HepG2 (cell line): ENCODE measurements around the gene COBL. TPM values are rescaled to one million over a fixed set of nuclear protein-coding genes. Genes with fewer than 3 reads are reported as not detected.

Source experiments
- ATAC-seq: fragments of 200-7000 bp; cut with Tn5 transposase; 3 replicates; pipeline ENCODE4 v1.9.1; 2020; ENCODE audit warnings: mild to moderate bottlenecking, moderate library complexity
- BruUV-seq: library from RNA; stranded (reverse); fragments of 400-500 nt; replicated peaks from 2 replicates; lab custom pipeline; 2021; lab: Mats Ljungman, UMichigan
- CTCF ChIA-PET: fragments of 300-600 bp; formaldehyde crosslinking; extraction: SDS; loops from one replicate; lab custom pipeline; 2021; ENCODE audit warnings: low total read pairs, inconsistent platforms, low intra/inter-chr PET ratio; lab: Yijun Ruan, JAX
- POLR2A ChIA-PET: fragments of 350-600 bp; sonication (Branson Sonifier 250); formaldehyde crosslinking; loops from one replicate; lab custom pipeline; 2020; ENCODE audit warnings: antibody characterized with exemption, inconsistent platforms; lab: Yijun Ruan, JAX
- DNase-seq: peaks from one replicate; pipeline ENCODE4 v3.0.0-alpha.2; 2015; ENCODE audit warnings: low spot score
- FAIRE-seq: peaks from 3 replicates; lab custom pipeline; 2011; peaks lifted over from hg19 to GRCh38; lab: Jason Lieb, UNC
- H2AFZ ChIP-seq: one replicate; pipeline ENCODE4 v1.6.1; 2011; ENCODE audit warnings: low read length, inconsistent platforms
- H3K27ac ChIP-seq: fragments of 300-600 bp; 3 replicates; pipeline ENCODE4 v1.8.0; 2011; ENCODE audit warnings: mixed run types, mild to moderate bottlenecking, mixed read lengths, low read length, inconsistent platforms; ENCODE audit not compliant: insufficient read depth; ENCODE audit errors: extremely low read length
- H3K27me3 ChIP-seq, 2 experiments: fragments of 200-600 bp in 1 of 2; 2 replicates in 1 of 2; 3 replicates in 1 of 2; pipeline versions ENCODE4 v1.6.0 to v1.8.0; 2011; ENCODE audit warnings: low read length in 2 of 2, mild to moderate bottlenecking in 2 of 2, moderate library complexity in 2 of 2, inconsistent platforms in 1 of 2; ENCODE audit not compliant: insufficient read depth in 2 of 2, control insufficient read depth in 1 of 2
- H3K36me3 ChIP-seq, 2 experiments: fragments of 200-600 bp in 1 of 2; replicated peaks in 1 of 2; 2 replicates in 1 of 2; 3 replicates in 1 of 2; pipeline versions ENCODE4 v1.5.1 to v1.8.0; 2011; ENCODE audit warnings: low read length in 2 of 2, inconsistent platforms in 1 of 2; ENCODE audit not compliant: insufficient read depth in 2 of 2, control insufficient read depth in 1 of 2
- H3K4me1 ChIP-seq: 2 replicates; pipeline ENCODE4 v1.5.1; 2012; ENCODE audit warnings: low read length, inconsistent platforms; ENCODE audit not compliant: insufficient read depth
- H3K4me2 ChIP-seq: 2 replicates; pipeline ENCODE4 v1.6.0; 2011; ENCODE audit warnings: low read depth, low read length, inconsistent platforms
- H3K4me3 ChIP-seq, 3 experiments: fragments of 200-600 bp in 1 of 3; sonication (generic), shearing (Covaris generic) in 1 of 3; replicated peaks in 1 of 3; 2 replicates each; pipeline ENCODE4 v1.5.1; 2011 to 2016; ENCODE audit warnings: low read length in 3 of 3, inconsistent platforms in 2 of 3, low read depth in 2 of 3, mild to moderate bottlenecking in 2 of 3, control low read depth in 1 of 3, mixed read lengths in 1 of 3; ENCODE audit not compliant: insufficient read depth in 1 of 3
- H3K79me2 ChIP-seq: one replicate; pipeline ENCODE4 v1.6.1; 2011; ENCODE audit warnings: low read length, inconsistent platforms; ENCODE audit not compliant: insufficient read depth
- H3K9ac ChIP-seq: 2 replicates; pipeline ENCODE4 v1.6.0; 2011; ENCODE audit warnings: mild to moderate bottlenecking, low read depth, low read length, inconsistent platforms; ENCODE audit not compliant: insufficient read depth
- H3K9me3 ChIP-seq: 2 replicates; pipeline ENCODE4 v1.5.1; 2012; ENCODE audit warnings: mild to moderate bottlenecking, low read length
- H4K20me1 ChIP-seq: 2 replicates; pipeline ENCODE4 v1.6.0; 2011; ENCODE audit warnings: inconsistent platforms, mild to moderate bottlenecking, low read length, moderate library complexity; ENCODE audit not compliant: insufficient read depth
- GPN1 ChIP-seq: sonication (generic); formaldehyde crosslinking; IDR thresholded peaks from 2 replicates; pipeline ENCODE4 v1.5.1; 2020; ENCODE audit warnings: missing genetic modification reagents, borderline replicate concordance
- KLF13 ChIP-seq: sonication (generic); formaldehyde crosslinking; IDR thresholded peaks from 2 replicates; pipeline ENCODE4 v1.4.0; 2020; ENCODE audit warnings: mild to moderate bottlenecking, missing genetic modification reagents
- MAFG ChIP-seq: sonication (generic); formaldehyde crosslinking; IDR thresholded peaks from 2 replicates; pipeline ENCODE4 v1.5.1; 2020; ENCODE audit warnings: mild to moderate bottlenecking, missing genetic modification reagents
- MXD1 ChIP-seq: sonication (generic); formaldehyde crosslinking; IDR thresholded peaks from 2 replicates; pipeline ENCODE4 v1.4.0; 2020; ENCODE audit warnings: mild to moderate bottlenecking, missing genetic modification reagents
- NCOR1 ChIP-seq: fragments of 200-600 bp; sonication (generic); IDR thresholded peaks from 2 replicates; pipeline ENCODE4 v1.7.0; 2017; ENCODE audit warnings: antibody characterized with exemption, low read length, borderline replicate concordance
- SMAD1 ChIP-seq: sonication (generic); formaldehyde crosslinking; IDR thresholded peaks from 2 replicates; pipeline ENCODE4 v1.4.0; 2020; ENCODE audit warnings: missing genetic modification reagents, low read depth, mild to moderate bottlenecking, borderline replicate concordance
- ZNF329 ChIP-seq: sonication (generic); formaldehyde crosslinking; IDR thresholded peaks from 2 replicates; pipeline ENCODE4 v1.9.0; 2021; ENCODE audit warnings: low read depth, mild to moderate bottlenecking, missing genetic modification reagents
- ZNF407 ChIP-seq: sonication (generic); formaldehyde crosslinking; IDR thresholded peaks from one replicate; pipeline ENCODE4 v1.5.1; 2020; ENCODE audit warnings: mild to moderate bottlenecking, missing genetic modification reagents; ENCODE audit errors: not compliant biosample characterization
- ZNF709 ChIP-seq: sonication (generic); formaldehyde crosslinking; IDR thresholded peaks from 2 replicates; pipeline ENCODE4 v1.5.0; 2020; ENCODE audit warnings: mild to moderate bottlenecking, missing genetic modification reagents
- WGBS: methylation state at CpG from one replicate; pipeline ENCODE4 v1.1.6; 2017; ENCODE audit warnings: low lambda C conversion rate; 5-methylcytosine and 5-hydroxymethylcytosine counted together
- in situ Hi-C: cut with HindIII; loops from 2 replicates; pipeline ENCODE4 v1.10.0; 2017; ENCODE audit warnings: low pct_unique_long_range_greater_than_20kb; ENCODE audit not compliant: extremely low pct_ligation_motif_present
- intact Hi-C: fragments of 100-400 bp; cut with micrococcal nuclease; formaldehyde crosslinking; loops from one replicate; pipeline ENCODE4 v1.10.0; 2022; ENCODE audit not compliant: unreplicated experiment
- polyA plus RNA-seq, 8 experiments: library from polyadenylated mRNA; depleted of rRNA in 3 of 8; stranded (reverse) in 7 of 8; unstranded in 1 of 8; fragments of >200 nt; fragmentation: Illumina TruSeq in 4 of 8; extraction: Trizol in 4 of 8; gene quantifications; 2 replicates each; pipeline versions ENCODE4 v1.2.1 to v1.2.3, GENCODE V29; 2011 to 2016; ENCODE audit warnings: low read depth in 4 of 8, missing spikeins in 1 of 8, mixed read lengths in 1 of 8; ENCODE audit not compliant: insufficient read depth in 1 of 8
- total RNA-seq, 5 experiments: library from RNA; depleted of rRNA; stranded (reverse); fragments of >200 nt; fragmentation: Illumina TruSeq; extraction: Trizol; gene quantifications; 2 replicates each; pipeline ENCODE4 v1.2.3, GENCODE V29; 2016; ENCODE audit warnings: low read depth in 1 of 5

The COBL gene
- total and polyA plus RNA-seq, 2 of the 13 experiments (the other 11 are each of a cell fraction or from before 2014, with no cell fraction given) = 3.8 to 4.9 TPM

- Histone ChIP-seq H3K9ac (no peak overlapping the region), H4K20me1 (no peaks in the 10 kb centered on the region), H3K79me2 (no peaks in the 10 kb centered on the region), H3K4me3 (no peak overlapping the region), H3K4me1 (no peaks in the 10 kb centered on the region), H3K27ac (no peak overlapping the region), H2AFZ (no peak overlapping the region), H3K27me3 (no peaks in the 10 kb centered on the region), H3K4me2 (no peak overlapping the region), H3K36me3 (peaks cover 0 to 26% of the 10 kb centered on the region in 2 experiments; a peak in 3 of 5 replicates), H3K9me3 (no peaks in the 10 kb centered on the region)
- BruUV-seq = no TSS peak
- FAIRE-seq (no peak), DNase-seq (no peak), ATAC-seq (no peak)
- POLR2A ChIA-PET = no interaction called here
- intact Hi-C loops (no loop called here), in situ Hi-C loops (no loop called here)
- no peak for TF ChIP-seq MXD1
- TF ChIP-seq MAFG (CRISPR knock-in tag) = no peak
- no peak for TF ChIP-seq SMAD1
- TF ChIP-seq GPN1 = no peak
- TF ChIP-seq, all 625 proteins: peak for 0
- WGBS = 98% methylated on average over 8 of the region's 8 CpGs
- CTCF ChIA-PET = no interaction called here
Measured at GRCh38 chr7:51084121-51084520, 232.5 kb downstream of the COBL start.

- WGBS = 95% methylated on average over 7 of the region's 14 CpGs
- intact Hi-C loops (no loop called here), in situ Hi-C loops (no loop called here)
- no peak overlapping the region for H3K27ac ChIP-seq
- H4K20me1 ChIP-seq = no peaks in the 10 kb centered on the region
- H3K36me3 ChIP-seq = peaks cover 0 to 28% of the 10 kb centered on the region in 2 experiments; a peak in 3 of 5 replicates
- no peak for DNase-seq
- H3K9me3 ChIP-seq = no peaks in the 10 kb centered on the region
- H3K4me3 ChIP-seq = no peak overlapping the region
- ATAC-seq = no peak
- no peak overlapping the region for H3K4me2 ChIP-seq
- CTCF ChIA-PET = no interaction called here
- no peaks in the 10 kb centered on the region for H3K4me1 ChIP-seq
- H3K79me2 ChIP-seq = no peaks in the 10 kb centered on the region
- H2AFZ ChIP-seq = no peak overlapping the region
- no peak for TF ChIP-seq NCOR1
- TF ChIP-seq KLF13 (CRISPR knock-in tag) = no peak
- TF ChIP-seq ZNF407 (CRISPR knock-in tag) = no peak
- TF ChIP-seq ZNF709 (CRISPR knock-in tag) = no peak
- no peak for TF ChIP-seq ZNF329 (CRISPR knock-in tag)
- TF ChIP-seq, all 625 proteins: peak for 0
- no peak for FAIRE-seq
- Histone ChIP-seq H3K27me3 (no peaks in the 10 kb centered on the region), H3K9ac (no peak overlapping the region)
- POLR2A ChIA-PET = no interaction called here
- no TSS peak for BruUV-seq
Measured at GRCh38 chr7:51082940-51083533, 233.6 kb downstream of the COBL start.
